Measurements from ENCODE around the gene TRAFD1. TPM values are rescaled to one million over a fixed set of nuclear protein-coding genes. Genes with fewer than 3 reads are reported as not detected.
"Not testable (repeated sequence)": the region's sequence is repeated elsewhere in the genome, so short reads cannot be mapped to it uniquely, and the experiment has no call there.

The TRAFD1 gene
- total RNA-seq, 1 donor from 2014 or later: 25.4 TPM

- no peak for TF ChIP-seq CTCF (IDR thresholded peaks at IDR 0.05; ENCODE audit: insufficient read depth, low read length, poor library complexity, severe bottlenecking)
- Histone ChIP-seq H3K36me3 (ENCODE audit: control insufficient read depth, insufficient read depth, low read length) (no peaks in the 10 kb centered on the region), H3K27me3 (ENCODE audit: control insufficient read depth, insufficient read depth, low read length) (no peaks in the 10 kb centered on the region), H3K4me3 (ENCODE audit: low read depth, low read length) (no peak overlapping the region)
- DNase-seq (ENCODE audit: low read depth): peak; percentile 72
These were observed 28.7 kb upstream of the TRAFD1 start for GRCh38 chr12:112096667-112097066.

- Histone ChIP-seq H3K27me3 (ENCODE audit: control insufficient read depth, insufficient read depth, low read length) (no peaks in the 10 kb centered on the region), H3K36me3 (ENCODE audit: control insufficient read depth, insufficient read depth, low read length) (no peaks in the 10 kb centered on the region), H3K4me3 (ENCODE audit: low read depth, low read length) (no peak overlapping the region)
- TF ChIP-seq CTCF (IDR thresholded peaks at IDR 0.05; ENCODE audit: insufficient read depth, low read length, poor library complexity, severe bottlenecking): no peak
- DNase-seq (ENCODE audit: low read depth): no peak
These were observed 27.7 kb upstream of the TRAFD1 start for GRCh38 chr12:112097641-112098040.

GRCh38 chr12:112100500-112100899, 24.9 kb upstream of the TRAFD1 start:
- not testable (repeated sequence) for H3K4me3 ChIP-seq (ENCODE audit: low read depth, low read length); DNase-seq (ENCODE audit: low read depth); H3K36me3 ChIP-seq (ENCODE audit: control insufficient read depth, insufficient read depth, low read length); H3K27me3 ChIP-seq (ENCODE audit: control insufficient read depth, insufficient read depth, low read length)

GRCh38 chr12:112102127-112102526, 23.2 kb upstream of the TRAFD1 start:
- Histone ChIP-seq H3K36me3 (ENCODE audit: control insufficient read depth, insufficient read depth, low read length) (no peaks in the 10 kb centered on the region), H3K27me3 (ENCODE audit: control insufficient read depth, insufficient read depth, low read length) (no peaks in the 10 kb centered on the region), H3K4me3 (ENCODE audit: low read depth, low read length) (no peak overlapping the region)
- no peak for DNase-seq (ENCODE audit: low read depth)
- TF ChIP-seq CTCF (IDR thresholded peaks at IDR 0.05; ENCODE audit: insufficient read depth, low read length, poor library complexity, severe bottlenecking): no peak

- H3K4me3 ChIP-seq (ENCODE audit: low read depth, low read length); H3K27me3 ChIP-seq (ENCODE audit: control insufficient read depth, insufficient read depth, low read length); H3K36me3 ChIP-seq (ENCODE audit: control insufficient read depth, insufficient read depth, low read length); DNase-seq (ENCODE audit: low read depth): not testable (repeated sequence)
These were observed 22.6 kb upstream of the TRAFD1 start for GRCh38 chr12:112102746-112103145.

GRCh38 chr12:112103758-112104503, 21.4 kb upstream of the TRAFD1 start:
- DNase-seq (ENCODE audit: low read depth): no peak
- H3K4me3 ChIP-seq (ENCODE audit: low read depth, low read length): no peak overlapping the region
- no peak for TF ChIP-seq CTCF (IDR thresholded peaks at IDR 0.05; ENCODE audit: insufficient read depth, low read length, poor library complexity, severe bottlenecking)
- H3K36me3 ChIP-seq (ENCODE audit: control insufficient read depth, insufficient read depth, low read length): no peaks in the 10 kb centered on the region
- H3K27me3 ChIP-seq (ENCODE audit: control insufficient read depth, insufficient read depth, low read length): no peaks in the 10 kb centered on the region

GRCh38 chr12:112105891-112106290, 19.5 kb upstream of the TRAFD1 start:
- Histone ChIP-seq H3K4me3 (ENCODE audit: low read depth, low read length) (no peak overlapping the region), H3K27me3 (ENCODE audit: control insufficient read depth, insufficient read depth, low read length) (no peaks in the 10 kb centered on the region), H3K36me3 (ENCODE audit: control insufficient read depth, insufficient read depth, low read length) (no peaks in the 10 kb centered on the region)
- no peak for TF ChIP-seq CTCF (IDR thresholded peaks at IDR 0.05; ENCODE audit: insufficient read depth, low read length, poor library complexity, severe bottlenecking)
- no peak for DNase-seq (ENCODE audit: low read depth)
